ENCODE measurements around the gene FAM180B.
A peak's percentile ranks its signal among the peaks of the same experiment; 100 is the strongest.

FAM180B gene

GRCh38 chr11:47586098-47586855 is at the start of gene FAM180B:
Gene FAM180B (plus strand): TSS chr11:47586678. CDS start chr11:47586769, 91 bp downstream.
- TF ChIP-seq CREB5 (CRISPR knock-in tag; IDR thresholded peaks at IDR 0.05; ENCODE audit: low read depth) (no peak), POU6F1 (CRISPR knock-in tag; IDR thresholded peaks at IDR 0.05; ENCODE audit: borderline replicate concordance, low read depth) (no peak), OSR1 (CRISPR knock-in tag; IDR thresholded peaks at IDR 0.05) (no peak), RARB (CRISPR knock-in tag; IDR thresholded peaks at IDR 0.05) (no peak), ZNF8 (CRISPR knock-in tag; IDR thresholded peaks at IDR 0.05) (no peak), ZNF565 (CRISPR knock-in tag; conservative IDR thresholded peaks at IDR 0.05; ENCODE audit: low read depth) (no peak), ZC3H10 (CRISPR knock-in tag; IDR thresholded peaks at IDR 0.05) (no peak), PPARA (CRISPR knock-in tag; IDR thresholded peaks at IDR 0.05; ENCODE audit: borderline replicate concordance) (no peak), ZNF70 (CRISPR knock-in tag; IDR thresholded peaks at IDR 0.05) (no peak)
- peak; percentile 30 for ATAC-seq

GRCh38 chr11:47536915-47537314 is 49.6 kb upstream of the FAM180B start:
- ATAC-seq, result no peak
- no peak for TF ChIP-seq ISL1 (CRISPR knock-in tag; IDR thresholded peaks at IDR 0.05)

- no peak for ATAC-seq
- no peak for TF ChIP-seq PATZ1 (CRISPR knock-in tag; IDR thresholded peaks at IDR 0.05; ENCODE audit: borderline replicate concordance)
- no peak for TF ChIP-seq ESRRG (CRISPR knock-in tag; IDR thresholded peaks at IDR 0.05)
- no peak for TF ChIP-seq ARNTL (CRISPR knock-in tag; IDR thresholded peaks at IDR 0.05; ENCODE audit: borderline replicate concordance, low read depth)
- no peak for TF ChIP-seq CSDC2 (CRISPR knock-in tag; IDR thresholded peaks at IDR 0.05)
- no peak for TF ChIP-seq ZC3H10 (CRISPR knock-in tag; IDR thresholded peaks at IDR 0.05)
- TF ChIP-seq PPARA (CRISPR knock-in tag; IDR thresholded peaks at IDR 0.05; ENCODE audit: borderline replicate concordance), result no peak
- TF ChIP-seq CREB5 (CRISPR knock-in tag; IDR thresholded peaks at IDR 0.05; ENCODE audit: low read depth), result no peak
- TF ChIP-seq RARB (CRISPR knock-in tag; IDR thresholded peaks at IDR 0.05), result no peak
- no peak for TF ChIP-seq GLIS3 (CRISPR knock-in tag; IDR thresholded peaks at IDR 0.05)
- no peak for TF ChIP-seq CSRNP3 (CRISPR knock-in tag; IDR thresholded peaks at IDR 0.05)
- TF ChIP-seq OSR1 (CRISPR knock-in tag; IDR thresholded peaks at IDR 0.05), result no peak
- no peak for TF ChIP-seq ZNF70 (CRISPR knock-in tag; IDR thresholded peaks at IDR 0.05)
- no peak for TF ChIP-seq BACH2 (CRISPR knock-in tag; IDR thresholded peaks at IDR 0.05; ENCODE audit: borderline replicate concordance)
- TF ChIP-seq TSHZ2 (CRISPR knock-in tag; IDR thresholded peaks at IDR 0.05), result no peak
- TF ChIP-seq SNAI2 (CRISPR knock-in tag; IDR thresholded peaks at IDR 0.05), result no peak
- no peak for TF ChIP-seq ZNF8 (CRISPR knock-in tag; IDR thresholded peaks at IDR 0.05)
- no peak for TF ChIP-seq TOX (CRISPR knock-in tag; IDR thresholded peaks at IDR 0.05; ENCODE audit: borderline replicate concordance)
- TF ChIP-seq TCF4 (CRISPR knock-in tag; IDR thresholded peaks at IDR 0.05; ENCODE audit: borderline replicate concordance), result no peak
- no peak for TF ChIP-seq ZNF565 (CRISPR knock-in tag; conservative IDR thresholded peaks at IDR 0.05; ENCODE audit: low read depth)
- TF ChIP-seq ZFP30 (CRISPR knock-in tag; IDR thresholded peaks at IDR 0.05), result no peak
These were observed 47.5 kb upstream of the FAM180B start for GRCh38 chr11:47538741-47539565.

Measured in SK-N-SH treated with all-trans-retinoic acid at 6 μM for 48 hours (cell line).